ENCODE results near the gene WDR83. TPM values are rescaled to one million over a fixed set of nuclear protein-coding genes. Genes with fewer than 3 reads are reported as not detected.

Gene WDR83
- total and polyA plus RNA-seq, 10 of the 15 experiments (the other 5 are each of a cell fraction or from before 2014, with no cell fraction given): 0.58 to 17.7 (median 10.8) TPM

GRCh38 chr19:12666265-12667048 lies at the start of gene WDR83, which contains the start of gene MAN2B1 (continued):
- TF ChIP-seq STAT1 (conservative IDR thresholded peaks at IDR 0.05): no peak
- TF ChIP-seq CEBPZ (IDR thresholded peaks at IDR 0.05; ENCODE audit: low read depth, low read length): no peak
- peak; percentile 14 to 19; a peak in 1 of 4 replicates for TF ChIP-seq IKZF2 (IDR thresholded peaks at IDR 0.05)
- TF ChIP-seq ZNF384 (IDR thresholded peaks at IDR 0.05; ENCODE audit: borderline replicate concordance, low read depth, low read length): no peak
- no peak for TF ChIP-seq SREBF1 (IDR thresholded peaks at IDR 0.05; ENCODE audit: low read length)
- peak; percentile 60; the same call in 1 of the 2 replicates for TF ChIP-seq GATAD2B (conservative IDR thresholded peaks at IDR 0.05; ENCODE audit: low read depth)
- TF ChIP-seq, protein P1, sequence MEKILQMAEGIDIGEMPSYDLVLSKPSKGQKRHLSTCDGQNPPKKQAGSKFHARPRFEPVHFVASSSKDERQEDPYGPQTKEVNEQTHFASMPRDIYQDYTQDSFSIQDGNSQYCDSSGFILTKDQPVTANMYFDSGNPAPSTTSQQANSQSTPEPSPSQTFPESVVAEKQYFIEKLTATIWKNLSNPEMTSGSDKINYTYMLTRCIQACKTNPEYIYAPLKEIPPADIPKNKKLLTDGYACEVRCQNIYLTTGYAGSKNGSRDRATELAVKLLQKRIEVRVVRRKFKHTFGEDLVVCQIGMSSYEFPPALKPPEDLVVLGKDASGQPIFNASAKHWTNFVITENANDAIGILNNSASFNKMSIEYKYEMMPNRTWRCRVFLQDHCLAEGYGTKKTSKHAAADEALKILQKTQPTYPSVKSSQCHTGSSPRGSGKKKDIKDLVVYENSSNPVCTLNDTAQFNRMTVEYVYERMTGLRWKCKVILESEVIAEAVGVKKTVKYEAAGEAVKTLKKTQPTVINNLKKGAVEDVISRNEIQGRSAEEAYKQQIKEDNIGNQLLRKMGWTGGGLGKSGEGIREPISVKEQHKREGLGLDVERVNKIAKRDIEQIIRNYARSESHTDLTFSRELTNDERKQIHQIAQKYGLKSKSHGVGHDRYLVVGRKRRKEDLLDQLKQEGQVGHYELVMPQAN (conservative IDR thresholded peaks at IDR 0.05): peak; percentile 81
- no peak; the same call in 1 of the 2 replicates for TF ChIP-seq MTA3 (IDR thresholded peaks at IDR 0.05; ENCODE audit: borderline replicate concordance, low read length)
- no peak for TF ChIP-seq RB1 (IDR thresholded peaks at IDR 0.05; ENCODE audit: borderline replicate concordance)
- TF ChIP-seq BCL11A (IDR thresholded peaks at IDR 0.05; ENCODE audit: low read depth, low read length): no peak
- TF ChIP-seq NBN (IDR thresholded peaks at IDR 0.05): no peak; the same call in none of the 2 replicates
- no peak for TF ChIP-seq CEBPB (IDR thresholded peaks at IDR 0.05; ENCODE audit: borderline replicate concordance in 1 of 2, low read depth in 2 of 2, low read length in 2 of 2)
- TF ChIP-seq, protein P2, sequence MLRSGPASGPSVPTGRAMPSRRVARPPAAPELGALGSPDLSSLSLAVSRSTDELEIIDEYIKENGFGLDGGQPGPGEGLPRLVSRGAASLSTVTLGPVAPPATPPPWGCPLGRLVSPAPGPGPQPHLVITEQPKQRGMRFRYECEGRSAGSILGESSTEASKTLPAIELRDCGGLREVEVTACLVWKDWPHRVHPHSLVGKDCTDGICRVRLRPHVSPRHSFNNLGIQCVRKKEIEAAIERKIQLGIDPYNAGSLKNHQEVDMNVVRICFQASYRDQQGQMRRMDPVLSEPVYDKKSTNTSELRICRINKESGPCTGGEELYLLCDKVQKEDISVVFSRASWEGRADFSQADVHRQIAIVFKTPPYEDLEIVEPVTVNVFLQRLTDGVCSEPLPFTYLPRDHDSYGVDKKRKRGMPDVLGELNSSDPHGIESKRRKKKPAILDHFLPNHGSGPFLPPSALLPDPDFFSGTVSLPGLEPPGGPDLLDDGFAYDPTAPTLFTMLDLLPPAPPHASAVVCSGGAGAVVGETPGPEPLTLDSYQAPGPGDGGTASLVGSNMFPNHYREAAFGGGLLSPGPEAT (IDR thresholded peaks at IDR 0.05; ENCODE audit: low read depth): no peak; the same call in 1 of the 2 replicates
- TF ChIP-seq MEF2A (IDR thresholded peaks at IDR 0.05; ENCODE audit: insufficient read depth, low read depth, low read length): no peak
- TF ChIP-seq, protein P3, sequence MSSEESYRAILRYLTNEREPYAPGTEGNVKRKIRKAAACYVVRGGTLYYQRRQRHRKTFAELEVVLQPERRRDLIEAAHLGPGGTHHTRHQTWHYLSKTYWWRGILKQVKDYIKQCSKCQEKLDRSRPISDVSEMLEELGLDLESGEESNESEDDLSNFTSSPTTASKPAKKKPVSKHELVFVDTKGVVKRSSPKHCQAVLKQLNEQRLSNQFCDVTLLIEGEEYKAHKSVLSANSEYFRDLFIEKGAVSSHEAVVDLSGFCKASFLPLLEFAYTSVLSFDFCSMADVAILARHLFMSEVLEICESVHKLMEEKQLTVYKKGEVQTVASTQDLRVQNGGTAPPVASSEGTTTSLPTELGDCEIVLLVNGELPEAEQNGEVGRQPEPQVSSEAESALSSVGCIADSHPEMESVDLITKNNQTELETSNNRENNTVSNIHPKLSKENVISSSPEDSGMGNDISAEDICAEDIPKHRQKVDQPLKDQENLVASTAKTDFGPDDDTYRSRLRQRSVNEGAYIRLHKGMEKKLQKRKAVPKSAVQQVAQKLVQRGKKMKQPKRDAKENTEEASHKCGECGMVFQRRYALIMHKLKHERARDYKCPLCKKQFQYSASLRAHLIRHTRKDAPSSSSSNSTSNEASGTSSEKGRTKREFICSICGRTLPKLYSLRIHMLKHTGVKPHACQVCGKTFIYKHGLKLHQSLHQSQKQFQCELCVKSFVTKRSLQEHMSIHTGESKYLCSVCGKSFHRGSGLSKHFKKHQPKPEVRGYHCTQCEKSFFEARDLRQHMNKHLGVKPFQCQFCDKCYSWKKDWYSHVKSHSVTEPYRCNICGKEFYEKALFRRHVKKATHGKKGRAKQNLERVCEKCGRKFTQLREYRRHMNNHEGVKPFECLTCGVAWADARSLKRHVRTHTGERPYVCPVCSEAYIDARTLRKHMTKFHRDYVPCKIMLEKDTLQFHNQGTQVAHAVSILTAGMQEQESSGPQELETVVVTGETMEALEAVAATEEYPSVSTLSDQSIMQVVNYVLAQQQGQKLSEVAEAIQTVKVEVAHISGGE (CRISPR knock-in tag; IDR thresholded peaks at IDR 0.05): no peak
- TF ChIP-seq, protein P4, sequence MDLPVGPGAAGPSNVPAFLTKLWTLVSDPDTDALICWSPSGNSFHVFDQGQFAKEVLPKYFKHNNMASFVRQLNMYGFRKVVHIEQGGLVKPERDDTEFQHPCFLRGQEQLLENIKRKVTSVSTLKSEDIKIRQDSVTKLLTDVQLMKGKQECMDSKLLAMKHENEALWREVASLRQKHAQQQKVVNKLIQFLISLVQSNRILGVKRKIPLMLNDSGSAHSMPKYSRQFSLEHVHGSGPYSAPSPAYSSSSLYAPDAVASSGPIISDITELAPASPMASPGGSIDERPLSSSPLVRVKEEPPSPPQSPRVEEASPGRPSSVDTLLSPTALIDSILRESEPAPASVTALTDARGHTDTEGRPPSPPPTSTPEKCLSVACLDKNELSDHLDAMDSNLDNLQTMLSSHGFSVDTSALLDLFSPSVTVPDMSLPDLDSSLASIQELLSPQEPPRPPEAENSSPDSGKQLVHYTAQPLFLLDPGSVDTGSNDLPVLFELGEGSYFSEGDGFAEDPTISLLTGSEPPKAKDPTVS (IDR thresholded peaks at IDR 0.05; ENCODE audit: low read depth, low read length): no peak
